ENCODE measurements around the gene KPNB1.
A peak's percentile ranks its signal among the peaks of the same experiment; 100 is the strongest.

Gene KPNB1

GRCh38 chr17:47649153-47649971 is at the start of gene KPNB1:
KPNB1 (plus strand) TSS chr17:47649919; CDS start chr17:47650245, 326 bp downstream.
- peak; percentile 96 to 99 for DNase-seq

GRCh38 chr17:47603830-47604597 is 45.7 kb upstream of the KPNB1 start:
- no peak for DNase-seq

- no peak for DNase-seq
Observed at GRCh38 chr17:47604598-47604927, 45.2 kb upstream of the KPNB1 start.

GRCh38 chr17:47605011-47605410 is 44.7 kb upstream of the KPNB1 start:
- DNase-seq, result no peak

GRCh38 chr17:47607481-47607880 is 42.2 kb upstream of the KPNB1 start:
- no peak for DNase-seq

GRCh38 chr17:47611372-47612350 is 38.1 kb upstream of the KPNB1 start:
- DNase-seq, result no peak

- peak; percentile 23 to 63 for DNase-seq
Observed at GRCh38 chr17:47615766-47616424, 33.8 kb upstream of the KPNB1 start.

- no peak for DNase-seq
Observed at GRCh38 chr17:47618410-47618809, 31.3 kb upstream of the KPNB1 start.

- DNase-seq, result no peak
Observed at GRCh38 chr17:47620503-47621245, 29.0 kb upstream of the KPNB1 start.

- DNase-seq, result no peak
Observed at GRCh38 chr17:47621293-47622179, 28.2 kb upstream of the KPNB1 start.

- no peak for DNase-seq
Observed at GRCh38 chr17:47622180-47622549, 27.6 kb upstream of the KPNB1 start.

GRCh38 chr17:47624727-47625068 is 25.0 kb upstream of the KPNB1 start:
- DNase-seq, result no peak

- DNase-seq, result no peak
Observed at GRCh38 chr17:47628014-47628566, 21.6 kb upstream of the KPNB1 start.

GRCh38 chr17:47629826-47630225 is 19.9 kb upstream of the KPNB1 start:
- no peak for DNase-seq

GRCh38 chr17:47630614-47631013 is 19.1 kb upstream of the KPNB1 start:
- DNase-seq, result no peak

GRCh38 chr17:47632991-47633390 is 16.7 kb upstream of the KPNB1 start:
- DNase-seq, result no peak

- no peak for DNase-seq
Observed at GRCh38 chr17:47633996-47634395, 15.7 kb upstream of the KPNB1 start.

- DNase-seq, result no peak
Observed at GRCh38 chr17:47634870-47635269, 14.8 kb upstream of the KPNB1 start.

- DNase-seq, result no peak
Observed at GRCh38 chr17:47635734-47636133, 14.0 kb upstream of the KPNB1 start.

- DNase-seq, result no peak
Observed at GRCh38 chr17:47636273-47637030, 13.3 kb upstream of the KPNB1 start.
